Progenitor cell of endocrine pancreas (in vitro differentiated cells): ENCODE data around the gene FIGNL2. TPM values are rescaled to one million over a fixed set of nuclear protein-coding genes. Genes with fewer than 3 reads are reported as not detected.

Experiments used
- DNase-seq: peaks from one replicate; pipeline ENCODE4 v3.0.0; 2021; ENCODE audit warnings: low spot score; ENCODE audit not compliant: unreplicated experiment
- H3K27ac Mint-ChIP-seq: 2 replicates; pipeline ENCODE4 v1.8.0; 2021; ENCODE audit warnings: mild to moderate bottlenecking, moderate library complexity, mixed read lengths
- H3K27me3 Mint-ChIP-seq: 2 replicates; pipeline ENCODE4 v1.8.0; 2021; ENCODE audit warnings: mixed read lengths
- H3K36me3 Mint-ChIP-seq: 2 replicates; pipeline ENCODE4 v1.8.0; 2022; ENCODE audit warnings: mixed read lengths; ENCODE audit not compliant: insufficient read depth
- H3K4me1 Mint-ChIP-seq: 2 replicates; pipeline ENCODE4 v1.8.0; 2021; ENCODE audit warnings: low read depth, mixed read lengths
- H3K4me3 Mint-ChIP-seq: 2 replicates; pipeline ENCODE4 v1.8.0; 2021; ENCODE audit warnings: low read depth, mild to moderate bottlenecking, moderate library complexity, mixed read lengths
- H3K9me3 Mint-ChIP-seq: 2 replicates; pipeline ENCODE4 v1.8.0; 2021; ENCODE audit warnings: low read depth, mixed read lengths
- CTCF ChIP-seq: fragments of 200-600 bp; sonication (generic); IDR thresholded peaks from one replicate; pipeline ENCODE4 v1.5.0; 2021; ENCODE audit warnings: antibody characterized with exemption, mild to moderate bottlenecking; ENCODE audit not compliant: unreplicated experiment
- total RNA-seq: library from RNA; stranded (reverse); gene quantifications from 2 replicates; pipeline ENCODE4 v1.2.1, GENCODE V29; 2021

Gene FIGNL2
- total RNA-seq, 1 donor from 2014 or later: 46.7 TPM

DNA sequence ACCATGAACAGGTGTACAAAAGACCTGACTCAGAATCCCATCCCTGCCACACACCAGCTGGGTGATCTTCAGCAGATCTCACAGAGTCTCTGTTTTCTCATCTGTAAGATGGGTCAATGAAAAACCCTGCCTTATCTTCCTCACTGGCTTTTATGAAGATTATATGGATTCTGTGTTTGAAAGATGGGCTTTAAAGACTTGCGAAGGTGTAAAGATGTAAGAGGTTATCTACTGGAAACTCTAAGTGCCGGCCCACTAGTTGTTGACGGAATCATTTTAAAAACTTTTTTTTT lies 24.1 kb upstream of the FIGNL2 start:
- Mint-ChIP-seq H3K27ac (no peak overlapping the region), H3K4me1 (peaks cover 17% of the 10 kb centered on the region), H3K36me3 (no peaks in the 10 kb centered on the region), H3K27me3 (peaks cover 56% of the 10 kb centered on the region), H3K4me3 (no peak overlapping the region), H3K9me3 (no peaks in the 10 kb centered on the region)
- no peak for DNase-seq
- TF ChIP-seq CTCF: no peak

- no peak for DNase-seq
- peaks cover 61% of the 10 kb centered on the region for H3K27me3 Mint-ChIP-seq
- peaks cover 17% of the 10 kb centered on the region for H3K4me1 Mint-ChIP-seq
- H3K36me3 Mint-ChIP-seq: no peaks in the 10 kb centered on the region
- no peak overlapping the region for H3K4me3 Mint-ChIP-seq
- no peaks in the 10 kb centered on the region for H3K9me3 Mint-ChIP-seq
- H3K27ac Mint-ChIP-seq: no peak overlapping the region
- TF ChIP-seq CTCF: no peak
Observed at GRCh38 chr12:51871918-51872688, 23.6 kb upstream of the FIGNL2 start.

GRCh38 chr12:51871126-51871525 lies 22.6 kb upstream of the FIGNL2 start:
- Mint-ChIP-seq H3K9me3 (no peaks in the 10 kb centered on the region), H3K27me3 (peaks cover 66% of the 10 kb centered on the region), H3K36me3 (no peaks in the 10 kb centered on the region), H3K4me1 (peaks cover 19% of the 10 kb centered on the region), H3K4me3 (no peak overlapping the region), H3K27ac (no peak overlapping the region)
- no peak for DNase-seq
- no peak for TF ChIP-seq CTCF

DNA sequence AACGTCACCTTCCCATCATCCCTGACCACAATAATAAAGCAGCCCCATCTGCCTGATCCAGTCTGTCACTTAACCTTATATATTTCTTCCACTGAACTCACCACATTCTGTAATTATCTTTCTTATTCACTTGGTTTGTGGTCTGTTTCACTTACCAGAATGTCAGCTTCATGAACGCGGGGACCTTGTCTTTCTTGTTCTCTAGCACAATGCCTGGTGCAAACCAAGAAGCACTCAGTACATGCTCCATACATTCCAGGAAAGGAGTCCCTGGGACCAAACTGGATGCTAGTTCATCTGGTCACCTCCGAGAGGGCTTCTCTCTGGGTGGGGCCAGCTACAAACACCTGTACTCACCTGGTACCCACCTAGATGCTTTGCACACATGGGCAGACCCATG lies 22.0 kb upstream of the FIGNL2 start:
- no peaks in the 10 kb centered on the region for H3K36me3 Mint-ChIP-seq

GRCh38 chr12:51869931-51870330 lies 21.4 kb upstream of the FIGNL2 start:
- no peak for TF ChIP-seq CTCF
- Mint-ChIP-seq H3K27me3 (peaks cover 69% of the 10 kb centered on the region), H3K4me1 (peaks cover 21% of the 10 kb centered on the region)

More for the DNA sequence above, 22.0 kb upstream of the FIGNL2 start:
- Mint-ChIP-seq H3K9me3 (no peaks in the 10 kb centered on the region), H3K27me3 (peaks cover 69% of the 10 kb centered on the region), H3K4me3 (peak overlapping the region; percentile 0), H3K27ac (peak overlapping the region; percentile 39), H3K4me1 (peaks cover 19% of the 10 kb centered on the region)
- DNase-seq: no peak
- no peak for TF ChIP-seq CTCF

More at GRCh38 chr12:51869931-51870330, 21.4 kb upstream of the FIGNL2 start:
- Mint-ChIP-seq H3K4me3 (peak overlapping the region; percentile 47), H3K27ac (peak overlapping the region; percentile 39), H3K9me3 (no peaks in the 10 kb centered on the region), H3K36me3 (no peaks in the 10 kb centered on the region)
- DNase-seq: no peak
